Measurements from ENCODE around the gene NRG3. TPM values are rescaled to one million over a fixed set of nuclear protein-coding genes. Genes with fewer than 3 reads are reported as not detected.

Gene NRG3
- total and polyA plus RNA-seq, 2 of the 8 experiments (the other 6 are each of a cell fraction or from before 2014, with no cell fraction given) = 4.2 to 5.0 TPM

- TF ChIP-seq RFX5 (IDR thresholded peaks at IDR 0.05; ENCODE audit: borderline replicate concordance, low read depth, low read length) (no peak), NRF1 (IDR thresholded peaks at IDR 0.05; ENCODE audit: low read depth, low read length) (no peak), POLR2AphosphoS5 (IDR thresholded peaks at IDR 0.05; ENCODE audit: low read depth, low read length) (no peak), EGR1 (IDR thresholded peaks at IDR 0.05; ENCODE audit: borderline replicate concordance, low read depth, low read length) (no peak)
- TF ChIP-seq, protein P1, sequence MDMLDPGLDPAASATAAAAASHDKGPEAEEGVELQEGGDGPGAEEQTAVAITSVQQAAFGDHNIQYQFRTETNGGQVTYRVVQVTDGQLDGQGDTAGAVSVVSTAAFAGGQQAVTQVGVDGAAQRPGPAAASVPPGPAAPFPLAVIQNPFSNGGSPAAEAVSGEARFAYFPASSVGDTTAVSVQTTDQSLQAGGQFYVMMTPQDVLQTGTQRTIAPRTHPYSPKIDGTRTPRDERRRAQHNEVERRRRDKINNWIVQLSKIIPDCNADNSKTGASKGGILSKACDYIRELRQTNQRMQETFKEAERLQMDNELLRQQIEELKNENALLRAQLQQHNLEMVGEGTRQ (IDR thresholded peaks at IDR 0.05; ENCODE audit: low read length) = no peak
- TF ChIP-seq, protein P2, sequence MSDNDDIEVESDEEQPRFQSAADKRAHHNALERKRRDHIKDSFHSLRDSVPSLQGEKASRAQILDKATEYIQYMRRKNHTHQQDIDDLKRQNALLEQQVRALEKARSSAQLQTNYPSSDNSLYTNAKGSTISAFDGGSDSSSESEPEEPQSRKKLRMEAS (IDR thresholded peaks at IDR 0.05) = no peak
These were observed 786.7 kb downstream of the NRG3 start (continued) for GRCh38 chr10:82661701-82662100.
